Astrocyte (in vitro differentiated cells and primary cell): ENCODE data around the gene DENND5B. TPM values are rescaled to one million over a fixed set of nuclear protein-coding genes. Genes with fewer than 3 reads are reported as not detected.

Experiments used
- DNase-seq: peaks from one replicate; pipeline ENCODE4 v3.0.0-alpha.2; 2010; ENCODE audit warnings: low read depth
- FAIRE-seq: peaks from 2 replicates; lab custom pipeline; 2011; peaks lifted over from hg19 to GRCh38; lab: Jason Lieb, UNC
- H2AFZ ChIP-seq: 2 replicates; pipeline ENCODE4 v1.6.0; 2012; ENCODE audit warnings: low read depth, low read length, inconsistent platforms
- H3K27ac ChIP-seq: 2 replicates; pipeline ENCODE4 v1.5.1; 2011; ENCODE audit warnings: low read depth, low read length, inconsistent platforms
- H3K27me3 ChIP-seq: 2 replicates; pipeline ENCODE4 v1.6.0; 2011; ENCODE audit warnings: low read length, inconsistent platforms; ENCODE audit not compliant: insufficient read depth
- H3K36me3 ChIP-seq: 2 replicates; pipeline ENCODE4 v1.5.1; 2011; ENCODE audit warnings: low read length, inconsistent platforms; ENCODE audit not compliant: insufficient read depth
- H3K4me1 ChIP-seq: 2 replicates; pipeline ENCODE4 v1.5.1; 2011; ENCODE audit warnings: low read length, inconsistent platforms; ENCODE audit not compliant: insufficient read depth
- H3K4me2 ChIP-seq: 2 replicates; pipeline ENCODE4 v1.6.0; 2012; ENCODE audit warnings: low read length, inconsistent platforms
- H3K4me3 ChIP-seq: 2 replicates; pipeline ENCODE4 v1.5.1; 2011; ENCODE audit warnings: low read depth, mild to moderate bottlenecking, low read length, inconsistent platforms; ENCODE audit not compliant: insufficient read depth
- H3K79me2 ChIP-seq: 2 replicates; pipeline ENCODE4 v1.6.0; 2012; ENCODE audit warnings: mild to moderate bottlenecking, low read length, inconsistent platforms; ENCODE audit not compliant: insufficient read depth
- H3K9ac ChIP-seq: 2 replicates; pipeline ENCODE4 v1.6.0; 2012; ENCODE audit warnings: mild to moderate bottlenecking, low read length, inconsistent platforms
- H3K9me3 ChIP-seq: 2 replicates; pipeline ENCODE4 v1.5.1; 2012; ENCODE audit warnings: low read depth, mild to moderate bottlenecking, low read length, inconsistent platforms; ENCODE audit not compliant: insufficient read depth
- H4K20me1 ChIP-seq: 2 replicates; pipeline ENCODE4 v1.6.0; 2012; ENCODE audit warnings: low read length, inconsistent platforms; ENCODE audit not compliant: insufficient read depth
- H3K27ac Mint-ChIP-seq: one replicate; pipeline ENCODE4 v1.8.0; 2021; ENCODE audit warnings: mild to moderate bottlenecking, mixed read lengths; ENCODE audit not compliant: unreplicated experiment
- H3K27me3 Mint-ChIP-seq: one replicate; pipeline ENCODE4 v1.8.0; 2021; ENCODE audit warnings: low read depth, mixed read lengths; ENCODE audit not compliant: unreplicated experiment
- H3K36me3 Mint-ChIP-seq: one replicate; pipeline ENCODE4 v1.8.0; 2021; ENCODE audit warnings: low read depth, mixed read lengths; ENCODE audit not compliant: unreplicated experiment
- H3K4me1 Mint-ChIP-seq: one replicate; pipeline ENCODE4 v1.8.0; 2021; ENCODE audit warnings: low read depth, mixed read lengths; ENCODE audit not compliant: unreplicated experiment
- H3K4me3 Mint-ChIP-seq: one replicate; pipeline ENCODE4 v1.8.0; 2021; ENCODE audit warnings: mild to moderate bottlenecking, moderate library complexity, mixed read lengths; ENCODE audit not compliant: unreplicated experiment
- H3K9me3 Mint-ChIP-seq: one replicate; pipeline ENCODE4 v1.8.0; 2021; ENCODE audit warnings: mild to moderate bottlenecking, mixed read lengths; ENCODE audit not compliant: unreplicated experiment
- CTCF ChIP-seq: IDR thresholded peaks from 2 replicates; pipeline ENCODE4 v1.5.1; 2011; ENCODE audit warnings: low read depth, mild to moderate bottlenecking, inconsistent platforms, low read length, moderate library complexity; ENCODE audit not compliant: insufficient read depth
- EZH2 ChIP-seq: IDR thresholded peaks from 2 replicates; pipeline ENCODE4 v1.6.1; 2012; ENCODE audit warnings: mild to moderate bottlenecking, low read length, inconsistent platforms; ENCODE audit not compliant: insufficient read depth
- total RNA-seq: library from RNA; stranded (reverse); gene quantifications from 2 replicates; pipeline ENCODE4 v1.2.1, GENCODE V29; 2021

The DENND5B gene
- total RNA-seq, 1 donor from 2014 or later: 22.7 TPM

GRCh38 chr12:31491241-31491794 lies 99.6 kb downstream of the DENND5B start:
- no peaks in the 10 kb centered on the region for H3K27me3 ChIP-seq
- no peak overlapping the region for H2AFZ ChIP-seq
- H3K9me3 Mint-ChIP-seq: no peaks in the 10 kb centered on the region
- DNase-seq: no peak
- no peaks in the 10 kb centered on the region for H3K79me2 ChIP-seq
- TF ChIP-seq CTCF (no peak), EZH2 (no peak)
- peak overlapping the region; percentile 77 for H3K4me2 ChIP-seq
- H3K4me3 ChIP-seq: no peak overlapping the region
- no peak overlapping the region for H3K4me3 Mint-ChIP-seq
- H3K27ac Mint-ChIP-seq: peak overlapping the region; percentile 90
- H3K36me3 Mint-ChIP-seq: peaks cover 6% of the 10 kb centered on the region
- H3K4me1 Mint-ChIP-seq: peaks cover 17% of the 10 kb centered on the region
- H3K27me3 Mint-ChIP-seq: no peaks in the 10 kb centered on the region
- H4K20me1 ChIP-seq: no peaks in the 10 kb centered on the region
- peak overlapping the region; percentile 80 for H3K27ac ChIP-seq
- no peaks in the 10 kb centered on the region for H3K36me3 ChIP-seq
- no peaks in the 10 kb centered on the region for H3K9me3 ChIP-seq
- peaks cover 21% of the 10 kb centered on the region for H3K4me1 ChIP-seq
- no peak overlapping the region for H3K9ac ChIP-seq
- no peak for FAIRE-seq

- TF ChIP-seq EZH2 (no peak), CTCF (no peak)
- DNase-seq: no peak
- Histone ChIP-seq H3K36me3 (no peaks in the 10 kb centered on the region), H3K4me2 (no peak overlapping the region), H3K9ac (no peak overlapping the region), H2AFZ (no peak overlapping the region), H3K27me3 (no peaks in the 10 kb centered on the region), H3K4me3 (no peak overlapping the region), H3K79me2 (no peaks in the 10 kb centered on the region), H3K27ac (no peak overlapping the region), H3K4me1 (peaks cover 21% of the 10 kb centered on the region), H3K9me3 (no peaks in the 10 kb centered on the region), H4K20me1 (no peaks in the 10 kb centered on the region)
- H3K4me3 Mint-ChIP-seq: no peak overlapping the region
- no peaks in the 10 kb centered on the region for H3K9me3 Mint-ChIP-seq
- peaks cover 2% of the 10 kb centered on the region for H3K36me3 Mint-ChIP-seq
- no peak for FAIRE-seq
- H3K4me1 Mint-ChIP-seq: peaks cover 15% of the 10 kb centered on the region
- H3K27ac Mint-ChIP-seq: no peak overlapping the region
- no peaks in the 10 kb centered on the region for H3K27me3 Mint-ChIP-seq
Measured at GRCh38 chr12:31488737-31489338, 102.1 kb downstream of the DENND5B start.

- Mint-ChIP-seq H3K4me3 (no peak overlapping the region), H3K4me1 (peaks cover 13% of the 10 kb centered on the region), H3K36me3 (peaks cover 2% of the 10 kb centered on the region), H3K9me3 (peaks cover 2% of the 10 kb centered on the region), H3K27me3 (no peaks in the 10 kb centered on the region), H3K27ac (no peak overlapping the region)
- DNase-seq: no peak
- FAIRE-seq: no peak
- no peaks in the 10 kb centered on the region for H3K27me3 ChIP-seq
- H3K79me2 ChIP-seq: no peaks in the 10 kb centered on the region
- H3K4me2 ChIP-seq: no peak overlapping the region
- no peak overlapping the region for H3K27ac ChIP-seq
- no peaks in the 10 kb centered on the region for H3K36me3 ChIP-seq
- H3K4me3 ChIP-seq: no peak overlapping the region
- no peak overlapping the region for H3K9ac ChIP-seq
- peaks cover 7% of the 10 kb centered on the region for H3K4me1 ChIP-seq
- no peak overlapping the region for H2AFZ ChIP-seq
- H3K9me3 ChIP-seq: no peaks in the 10 kb centered on the region
- TF ChIP-seq CTCF (no peak), EZH2 (no peak)
- H4K20me1 ChIP-seq: no peaks in the 10 kb centered on the region
Measured at GRCh38 chr12:31485571-31485970, 105.4 kb downstream of the DENND5B start.
